MCF 10A (cell line): Measurements from ENCODE around the gene CPSF4L. TPM values are rescaled to one million over a fixed set of nuclear protein-coding genes. Genes with fewer than 3 reads are reported as not detected.

Experiments
- BruUV-seq: library from RNA; stranded (reverse); fragments of 400-500 nt; replicated peaks from 2 replicates; lab custom pipeline; 2021; lab: Mats Ljungman, UMichigan
- CTCF ChIA-PET: fragments of 300-600 bp; sonication (Branson Sonifier 250); formaldehyde crosslinking; extraction: SDS; loops from one replicate; lab custom pipeline; 2021; ENCODE audit warnings: antibody characterized with exemption, inconsistent platforms; lab: Yijun Ruan, JAX
- POLR2A ChIA-PET: fragments of 300-600, 350-650 bp; sonication (Branson Sonifier 250); formaldehyde crosslinking; extraction: SDS; loops from one replicate; lab custom pipeline; 2020; ENCODE audit warnings: antibody characterized with exemption, inconsistent platforms; lab: Yijun Ruan, JAX
- DNase-seq: peaks from one replicate; pipeline ENCODE4 v3.0.0-alpha.2; 2018; ENCODE audit not compliant: unreplicated experiment
- H3K27ac Mint-ChIP-seq: one replicate; pipeline ENCODE4 v1.8.0; 2022; ENCODE audit warnings: mild to moderate bottlenecking, low read depth, mixed read lengths; ENCODE audit not compliant: unreplicated experiment
- H3K27me3 Mint-ChIP-seq: one replicate; pipeline ENCODE4 v1.8.0; 2022; ENCODE audit warnings: mixed read lengths; ENCODE audit not compliant: insufficient read depth, unreplicated experiment
- H3K36me3 Mint-ChIP-seq: one replicate; pipeline ENCODE4 v1.8.0; 2022; ENCODE audit warnings: mild to moderate bottlenecking, moderate library complexity, mixed read lengths; ENCODE audit not compliant: insufficient read depth, unreplicated experiment
- H3K4me1 Mint-ChIP-seq: one replicate; pipeline ENCODE4 v1.8.0; 2022; ENCODE audit warnings: mixed read lengths; ENCODE audit not compliant: insufficient read depth, unreplicated experiment
- H3K4me3 Mint-ChIP-seq: one replicate; pipeline ENCODE4 v1.8.0; 2022; ENCODE audit warnings: mild to moderate bottlenecking, moderate library complexity, mixed read lengths; ENCODE audit not compliant: unreplicated experiment
- H3K9me3 Mint-ChIP-seq: one replicate; pipeline ENCODE4 v1.8.0; 2022; ENCODE audit warnings: mixed read lengths; ENCODE audit not compliant: unreplicated experiment
- CTCF ChIP-seq: fragments of 200-600 bp; IDR thresholded peaks from one replicate; pipeline ENCODE4 v1.8.0; 2022; ENCODE audit warnings: antibody characterized with exemption, mild to moderate bottlenecking; ENCODE audit not compliant: unreplicated experiment
- intact Hi-C: fragments of 100-400 bp; cut with micrococcal nuclease; formaldehyde crosslinking; loops from 2 replicates; pipeline ENCODE4 v1.14.1; 2022
- total RNA-seq: library from RNA; stranded (reverse); gene quantifications from 2 replicates; pipeline ENCODE4 v1.2.3, GENCODE V29; 2022

The CPSF4L gene
- total RNA-seq, 1 experiment from 2014 or later, result not detected

- no peak for TF ChIP-seq CTCF
- DNase-seq, result peak; percentile 49
- ChIA-PET POLR2A (interaction anchor here (0.7 to 5.8 kb wide), 2 partner anchors 9 to 16 kb away, joined by 3 to 96 read pairs; partner anchors contain the start of gene CDC42EP4), CTCF (interaction anchor here (0.6 to 1.4 kb wide), 4 partner anchors 9 to 37 kb away, joined by 3 to 9 read pairs (median 4); no protein-coding TSS in a partner anchor)
- Mint-ChIP-seq H3K27ac (peak overlapping the region; percentile 85), H3K27me3 (no peaks in the 10 kb centered on the region), H3K36me3 (peaks cover 13% of the 10 kb centered on the region), H3K4me3 (peak overlapping the region; percentile 55), H3K4me1 (peaks cover 48% of the 10 kb centered on the region), H3K9me3 (no peaks in the 10 kb centered on the region)
- intact Hi-C loops, result loop anchor here (1.0 to 2.0 kb wide), 2 partner anchors 16 to 47 kb away; no protein-coding TSS in a partner anchor
- no TSS peak for BruUV-seq
These were observed 31.4 kb upstream of the CPSF4L start for GRCh38 chr17:73293031-73293430.

GRCh38 chr17:73292031-73292531 lies 30.4 kb upstream of the CPSF4L start:
- H3K27ac Mint-ChIP-seq, result peak overlapping the region; percentile 89
- peak; percentile 79 for DNase-seq
- H3K9me3 Mint-ChIP-seq, result no peaks in the 10 kb centered on the region
- peaks cover 57% of the 10 kb centered on the region for H3K4me1 Mint-ChIP-seq
- POLR2A ChIA-PET, result interaction anchor here (0.6 to 5.8 kb wide), 6 partner anchors 10 to 1827 kb away, joined by 3 to 96 read pairs (median 3); partner anchors contain the start of gene CDC42EP4
- peak overlapping the region; percentile 54 for H3K4me3 Mint-ChIP-seq
- TF ChIP-seq CTCF, result no peak
- CTCF ChIA-PET, result interaction anchor here (0.6 to 0.9 kb wide), 3 partner anchors 26 to 671 kb away, joined by 3 read pairs; no protein-coding TSS in a partner anchor
- H3K27me3 Mint-ChIP-seq, result no peaks in the 10 kb centered on the region
- intact Hi-C loops, result loop anchor here (2.0 kb wide), 1 partner anchor 17 kb away; no protein-coding TSS in a partner anchor
- no TSS peak for BruUV-seq
- peaks cover 11% of the 10 kb centered on the region for H3K36me3 Mint-ChIP-seq

- Mint-ChIP-seq H3K9me3 (no peaks in the 10 kb centered on the region), H3K27me3 (no peaks in the 10 kb centered on the region), H3K36me3 (peaks cover 8% of the 10 kb centered on the region), H3K27ac (peak overlapping the region; percentile 89), H3K4me3 (peak overlapping the region; percentile 54), H3K4me1 (peaks cover 65% of the 10 kb centered on the region)
- TF ChIP-seq CTCF, result no peak
- BruUV-seq, result no TSS peak
- DNase-seq, result peak; percentile 94
- ChIA-PET POLR2A (interaction anchor here (0.6 to 5.8 kb wide), 9 partner anchors 10 to 1826 kb away, joined by 3 to 96 read pairs (median 4); partner anchors contain the start of gene CDC42EP4), CTCF (interaction anchor here (0.6 to 1.3 kb wide), 9 partner anchors 19 to 672 kb away, joined by 3 to 6 read pairs (median 3); no protein-coding TSS in a partner anchor)
- intact Hi-C loops, result no loop called here
These were observed 29.7 kb upstream of the CPSF4L start for GRCh38 chr17:73291260-73291801.
